CD4-positive, alpha-beta T cell (primary cell): Measurements from ENCODE around the gene EIF4E1B. TPM values are rescaled to one million over a fixed set of nuclear protein-coding genes. Genes with fewer than 3 reads are reported as not detected.

Source experiments
- ATAC-seq: fragments of 200-7000 bp; cut with Tn5 transposase; one replicate; pipeline ENCODE4 v1.10.0; 2022; ENCODE audit warnings: mild to moderate bottlenecking; ENCODE audit not compliant: poor library complexity
- CTCF ChIA-PET: fragments of 350-600 bp; sonication (Branson Sonifier 250); formaldehyde crosslinking; loops from one replicate; lab custom pipeline; 2021; ENCODE audit warnings: antibody characterized with exemption, inconsistent platforms; lab: Charles Lee
- POLR2A ChIA-PET: fragments of 350-600 bp; sonication (Branson Sonifier 250); formaldehyde crosslinking; loops from one replicate; lab custom pipeline; 2021; ENCODE audit warnings: antibody characterized with exemption, inconsistent platforms; lab: Charles Lee
- DNase-seq, 14 experiments: peaks; one replicate each; pipeline ENCODE4 v3.0.0-alpha.2; 2013 to 2020; ENCODE audit warnings: mixed read lengths in 2 of 14
- H3K27ac ChIP-seq, 2 donors: one replicate each; pipeline versions ENCODE4 v1.5.1 to v1.7.0; 2013; ENCODE audit warnings: low read length in 2 of 2, low read depth in 1 of 2, mild to moderate bottlenecking in 1 of 2
- H3K27me3 ChIP-seq, 2 experiments: 1 replicate in 1 of 2; 2 replicates in 1 of 2; pipeline versions ENCODE4 v1.6.1 to v1.7.0; 2013; ENCODE audit warnings: low read length in 2 of 2, control low read depth in 1 of 2, mild to moderate bottlenecking in 1 of 2, moderate library complexity in 1 of 2; ENCODE audit not compliant: insufficient read depth in 2 of 2, control insufficient read depth in 1 of 2
- H3K36me3 ChIP-seq: one replicate; pipeline ENCODE4 v1.6.1; 2013; ENCODE audit warnings: low read length, control low read depth; ENCODE audit not compliant: insufficient read depth
- H3K4me1 ChIP-seq: one replicate; pipeline ENCODE4 v1.6.1; 2013; ENCODE audit warnings: low read length, control low read depth; ENCODE audit not compliant: insufficient read depth
- H3K4me3 ChIP-seq: one replicate; pipeline ENCODE4 v1.5.1; 2013; ENCODE audit warnings: mild to moderate bottlenecking, low read length, moderate library complexity
- H3K9me3 ChIP-seq, 2 experiments: 1 replicate in 1 of 2; 2 replicates in 1 of 2; pipeline versions ENCODE4 v1.6.1 to v1.7.0; 2013; ENCODE audit warnings: low read length in 2 of 2, mild to moderate bottlenecking in 2 of 2, control low read depth in 1 of 2, moderate library complexity in 1 of 2; ENCODE audit not compliant: control insufficient read depth in 1 of 2, insufficient read depth in 1 of 2
- H3K27ac Mint-ChIP-seq: one replicate; pipeline ENCODE4 v1.8.0; 2020; ENCODE audit warnings: mixed read lengths
- H3K27me3 Mint-ChIP-seq: one replicate; pipeline ENCODE4 v1.8.0; 2021; ENCODE audit warnings: mixed read lengths
- H3K36me3 Mint-ChIP-seq: one replicate; pipeline ENCODE4 v1.8.0; 2021; ENCODE audit warnings: low read depth, mixed read lengths
- H3K4me1 Mint-ChIP-seq: one replicate; pipeline ENCODE4 v1.8.0; 2021; ENCODE audit warnings: low read depth, mixed read lengths
- H3K4me3 Mint-ChIP-seq: one replicate; pipeline ENCODE4 v1.8.0; 2020; ENCODE audit warnings: mild to moderate bottlenecking, mixed read lengths
- H3K9me3 Mint-ChIP-seq: one replicate; pipeline ENCODE4 v1.8.0; 2020; ENCODE audit warnings: mixed read lengths
- CTCF ChIP-seq: fragments of 200-600 bp; IDR thresholded peaks from one replicate; pipeline ENCODE4 v1.8.0; 2022; ENCODE audit warnings: antibody characterized with exemption, mild to moderate bottlenecking
- intact Hi-C, 2 experiments: fragments of 100-400 bp; cut with DNase I in 1 of 2; cut with micrococcal nuclease in 1 of 2; formaldehyde crosslinking; loops; one replicate each; pipeline versions ENCODE4 v1.15.1 to v1.9.0; 2023 to 2025; cut with DNase I, micrococcal nuclease
- microRNA-seq: library from miRNA; unstranded; fragments of <30 nt; microRNA quantifications from one replicate; pipeline ENCODE4 v1.2.0, GENCODE V29; 2021; ENCODE audit warnings: borderline microRNAs expressed, borderline replicate concordance
- total RNA-seq, 174 experiments: library from RNA in 2 of 174; stranded (reverse) in 2 of 174; gene quantifications; one replicate each; pipeline ENCODE4 v1.2.3 and lab custom pipeline; 2021 to 2026

The EIF4E1B gene
- total RNA-seq, 2 experiments from 2014 or later: not detected

GRCh38 chr5:176694631-176695030 is 64.2 kb downstream of the EIF4E1B start:
- no peak for DNase-seq
- Mint-ChIP-seq H3K9me3 (no peaks in the 10 kb centered on the region), H3K36me3 (no peaks in the 10 kb centered on the region), H3K4me3 (no peak overlapping the region), H3K27me3 (peaks cover 87% of the 10 kb centered on the region), H3K4me1 (no peaks in the 10 kb centered on the region), H3K27ac (no peak overlapping the region)
- ATAC-seq: no peak
- Histone ChIP-seq H3K36me3 (no peaks in the 10 kb centered on the region), H3K27me3 (peaks cover 39 to 62% of the 10 kb centered on the region in 2 experiments), H3K27ac (no peak overlapping the region), H3K4me1 (no peaks in the 10 kb centered on the region), H3K9me3 (no peaks in the 10 kb centered on the region), H3K4me3 (no peak overlapping the region)
- no peak for TF ChIP-seq CTCF
- ChIA-PET POLR2A (no interaction called here), CTCF (no interaction called here)
- intact Hi-C loops: no loop called here

GRCh38 chr5:176695073-176695472 is 64.6 kb downstream of the EIF4E1B start:
- no peaks in the 10 kb centered on the region for H3K4me1 Mint-ChIP-seq
- Histone ChIP-seq H3K9me3 (no peaks in the 10 kb centered on the region), H3K4me1 (no peaks in the 10 kb centered on the region), H3K27ac (no peak overlapping the region), H3K27me3 (peaks cover 41 to 57% of the 10 kb centered on the region in 2 experiments), H3K4me3 (no peak overlapping the region), H3K36me3 (no peaks in the 10 kb centered on the region)
- H3K4me3 Mint-ChIP-seq: no peak overlapping the region
- POLR2A ChIA-PET: no interaction called here
- no peaks in the 10 kb centered on the region for H3K36me3 Mint-ChIP-seq
- no peak for TF ChIP-seq CTCF
- H3K27me3 Mint-ChIP-seq: peaks cover 86% of the 10 kb centered on the region
- DNase-seq (no peak), ATAC-seq (no peak)
- no peaks in the 10 kb centered on the region for H3K9me3 Mint-ChIP-seq
- CTCF ChIA-PET: no interaction called here
- intact Hi-C loops: no loop called here
- no peak overlapping the region for H3K27ac Mint-ChIP-seq

Small RNAs within 50 kb of the gene (microRNA-seq; reads per million reads assigned to microRNA genes)
- gene MIR4281: not detected

Other genes starting within 250 kb of the EIF4E1B start
- 10 to 100 TPM; 12.0 to 14.5 TPM for gene NOP16, start 242.1 kb upstream of the EIF4E1B start, total RNA-seq
- gene HIGD2A, start 241.9 kb upstream of the EIF4E1B start, total RNA-seq: 100 to 1,000 TPM in 1 of 2 experiments, 10 to 100 TPM in 1; 98.2 to 104 TPM
- 10 to 100 TPM; 69.5 to 73.2 TPM for gene CLTB, start 214.1 kb upstream of the EIF4E1B start, total RNA-seq
- 10 to 100 TPM; 27.5 to 30.1 TPM for gene FAF2, start 182.3 kb upstream of the EIF4E1B start, total RNA-seq
- 100 to 1,000 TPM; 208 to 217 TPM for gene RNF44, start 93.3 kb upstream of the EIF4E1B start, total RNA-seq
- gene CDHR2, start 81.3 kb upstream of the EIF4E1B start, total RNA-seq: 1 to 10 TPM; 1.6 to 2.0 TPM
- gene GPRIN1, start 20.5 kb upstream of the EIF4E1B start, total RNA-seq: under 1 TPM; 0.22 to 0.36 TPM
- not detected for gene SNCB, start 141 bp upstream of the EIF4E1B start, total RNA-seq
- 1 to 10 TPM; 7.8 to 7.9 TPM for gene TSPAN17, start 16.8 kb downstream of the EIF4E1B start, total RNA-seq
- not detected for gene UNC5A, start 179.9 kb downstream of the EIF4E1B start, total RNA-seq